Measurements from ENCODE around the gene CA6.
"Not testable (repeated sequence)": the region's sequence is repeated elsewhere in the genome, so short reads cannot be mapped to it uniquely, and the experiment has no call there.

Gene CA6

GRCh38 chr1:8976338-8976737, 30.7 kb downstream of the CA6 start:
- DNase-seq, result no peak

GRCh38 chr1:8976896-8977450, 31.3 kb downstream of the CA6 start:
- DNase-seq, result no peak

GRCh38 chr1:8980656-8981055, 35.0 kb downstream of the CA6 start:
- no peak for DNase-seq

GRCh38 chr1:8981169-8981568, 35.5 kb downstream of the CA6 start:
- no peak for DNase-seq

- no peak for DNase-seq
Observed at GRCh38 chr1:8984203-8984602, 38.5 kb downstream of the CA6 start.

GRCh38 chr1:8984990-8985389, 39.3 kb downstream of the CA6 start:
- no peak for DNase-seq

- DNase-seq, result no peak
Observed at GRCh38 chr1:8985915-8986813, 40.5 kb downstream of the CA6 start.

- DNase-seq, result no peak
Observed at GRCh38 chr1:8986814-8987190, 41.1 kb downstream of the CA6 start.

- DNase-seq, result no peak
Observed at GRCh38 chr1:8987881-8988617, 42.4 kb downstream of the CA6 start.

GRCh38 chr1:8988618-8988967, 42.9 kb downstream of the CA6 start:
- no peak for DNase-seq

- DNase-seq, result no peak
Observed at GRCh38 chr1:8989061-8989460, 43.4 kb downstream of the CA6 start.

GRCh38 chr1:8989821-8990220, 44.2 kb downstream of the CA6 start:
- DNase-seq, result no peak

- no peak for DNase-seq
Observed at GRCh38 chr1:8992936-8993687, 47.4 kb downstream of the CA6 start.

- not testable (repeated sequence) for DNase-seq
Observed at GRCh38 chr1:8993962-8994675, 48.5 kb downstream of the CA6 start.

- DNase-seq, result not testable (repeated sequence)
Observed at GRCh38 chr1:9001534-9002214, 56.0 kb downstream of the CA6 start.

GRCh38 chr1:9002215-9002560, 56.5 kb downstream of the CA6 start:
- not testable (repeated sequence) for DNase-seq

- no peak for DNase-seq
Observed at GRCh38 chr1:9004031-9004699, 58.5 kb downstream of the CA6 start.

GRCh38 chr1:9004700-9005394, 59.2 kb downstream of the CA6 start:
- DNase-seq, result no peak

GRCh38 chr1:9005395-9005708, 59.7 kb downstream of the CA6 start:
- DNase-seq, result no peak

- no peak for DNase-seq
Observed at GRCh38 chr1:9006956-9007615, 61.4 kb downstream of the CA6 start.
